GM12878 (cell line): Measurements from ENCODE around the gene IL3. TPM values are rescaled to one million over a fixed set of nuclear protein-coding genes. Genes with fewer than 3 reads are reported as not detected.

Source experiments
- ATAC-seq: fragments of 200-7000 bp; cut with Tn5 transposase; 3 replicates; pipeline ENCODE4 v1.9.1; 2020; ENCODE audit warnings: mild to moderate bottlenecking, moderate library complexity
- BruUV-seq: library from RNA; stranded (reverse); fragments of 400-500 nt; replicated peaks from 2 replicates; lab custom pipeline; 2021; lab: Mats Ljungman, UMichigan
- CTCF ChIA-PET: fragments of 300-600 bp; sonication (Branson Sonifier 250); formaldehyde crosslinking; extraction: SDS; loops from one replicate; lab custom pipeline; 2021; ENCODE audit warnings: inconsistent platforms; lab: Yijun Ruan, JAX
- POLR2A ChIA-PET: fragments of 350-600 bp; formaldehyde crosslinking; extraction: SDS; loops from one replicate; lab custom pipeline; 2021; ENCODE audit warnings: inconsistent platforms; lab: Charles Lee
- RAD21 ChIA-PET: fragments of 300-600 bp; sonication (Branson Sonifier 250); formaldehyde crosslinking; loops from one replicate; lab custom pipeline; 2023; ENCODE audit warnings: antibody characterized with exemption; ENCODE audit not compliant: unreplicated experiment; lab: Charles Lee
- SMC1A ChIA-PET: fragments of 300-600 bp; sonication (Branson Sonifier 250); formaldehyde crosslinking; loops from one replicate; lab custom pipeline; 2023; ENCODE audit not compliant: unreplicated experiment, uncharacterized antibody; lab: Charles Lee
- DNase-seq: peaks from one replicate; pipeline ENCODE4 v3.0.0-alpha.2; 2011; ENCODE audit warnings: low read depth, low spot score
- FAIRE-seq: peaks from 3 replicates; lab custom pipeline; 2011; peaks lifted over from hg19 to GRCh38; lab: Jason Lieb, UNC
- H2AFZ ChIP-seq: 2 replicates; pipeline ENCODE4 v1.6.0; 2011; ENCODE audit warnings: low read depth, low read length, control low read depth; ENCODE audit not compliant: control insufficient read depth
- H3K27ac ChIP-seq: 2 replicates; pipeline ENCODE4 v1.5.1; 2011; ENCODE audit warnings: control low read depth; ENCODE audit not compliant: control insufficient read depth, insufficient read depth
- H3K27me3 ChIP-seq, 2 experiments: replicated peaks in 1 of 2; 2 replicates each; pipeline versions ENCODE4 v1.6.0 to v1.6.1; 2011; ENCODE audit warnings: low read length in 1 of 2; ENCODE audit not compliant: control insufficient read depth in 2 of 2, insufficient read depth in 2 of 2
- H3K36me3 ChIP-seq, 2 experiments: 2 replicates each; pipeline ENCODE4 v1.5.1; 2011; ENCODE audit warnings: low read length in 1 of 2; ENCODE audit not compliant: control insufficient read depth in 2 of 2, insufficient read depth in 2 of 2
- H3K4me1 ChIP-seq: 2 replicates; pipeline ENCODE4 v1.6.1; 2011; ENCODE audit warnings: mild to moderate bottlenecking, low read length, moderate library complexity, mixed read lengths; ENCODE audit not compliant: control insufficient read depth, insufficient read depth
- H3K4me2 ChIP-seq: 2 replicates; pipeline ENCODE4 v1.6.0; 2011; ENCODE audit warnings: control low read depth; ENCODE audit not compliant: control insufficient read depth, insufficient read depth
- H3K4me3 ChIP-seq: fragments of 200-600 bp; sonication (generic); 2 replicates; pipeline ENCODE4 v1.5.1; 2016
- H3K79me2 ChIP-seq: 2 replicates; pipeline ENCODE4 v1.6.0; 2011; ENCODE audit warnings: low read length; ENCODE audit not compliant: control insufficient read depth, insufficient read depth
- H3K9ac ChIP-seq: 2 replicates; pipeline ENCODE4 v1.8.0; 2011; ENCODE audit warnings: low read length, control low read depth, mixed read lengths; ENCODE audit not compliant: control insufficient read depth, insufficient read depth
- H3K9me3 ChIP-seq: replicated peaks from 3 replicates; pipeline ENCODE4 v1.5.1; 2011; ENCODE audit warnings: mild to moderate bottlenecking, low read length; ENCODE audit not compliant: control insufficient read depth, insufficient read depth
- H4K20me1 ChIP-seq: 2 replicates; pipeline ENCODE4 v1.6.0; 2011; ENCODE audit not compliant: control insufficient read depth, insufficient read depth
- ETV6 ChIP-seq, 2 experiments: fragments of 450-650 bp in 1 of 2; IDR thresholded peaks in 1 of 2; conservative IDR thresholded peaks in 1 of 2; 2 replicates each; pipeline ENCODE4 v1.6.1; 2014; ENCODE audit warnings: antibody characterized with exemption in 1 of 2, borderline replicate concordance in 1 of 2, low read depth in 1 of 2, mild to moderate bottlenecking in 1 of 2, moderate library complexity in 1 of 2
- FOXM1 ChIP-seq: IDR thresholded peaks from 2 replicates; pipeline ENCODE4 v1.6.1; 2012; ENCODE audit warnings: low read depth, mild to moderate bottlenecking, inconsistent platforms, low read length, moderate library complexity
- HDAC2 ChIP-seq: fragments of 200-600 bp; sonication (generic); IDR thresholded peaks from 2 replicates; pipeline ENCODE4 v1.6.1; 2017
- IKZF2 ChIP-seq, 2 experiments: fragments of 450-650 bp; IDR thresholded peaks; 2 replicates each; pipeline ENCODE4 v1.6.1; 2017; ENCODE audit warnings: mild to moderate bottlenecking in 2 of 2, moderate library complexity in 2 of 2
- MAX ChIP-seq: IDR thresholded peaks from 2 replicates; pipeline ENCODE4 v1.6.1; 2012; ENCODE audit warnings: low read depth, low read length, improper control_type of control experiment
- SPI1 ChIP-seq: IDR thresholded peaks from 2 replicates; pipeline ENCODE4 v1.6.1; 2011; ENCODE audit warnings: low read depth, mild to moderate bottlenecking, low read length, moderate library complexity, borderline replicate concordance; ENCODE audit not compliant: insufficient read depth
- ZNF274 ChIP-seq: IDR thresholded peaks from one replicate; pipeline ENCODE4 v1.8.0; 2011; ENCODE audit not compliant: insufficient read length, insufficient read depth
- WGBS: methylation state at CpG from one replicate; pipeline ENCODE4 v1.1.6; 2016; ENCODE audit warnings: low lambda C conversion rate; ENCODE audit not compliant: insufficient replicate concordance, insufficient coverage; ENCODE audit errors: missing lambda C conversion rate; 5-methylcytosine and 5-hydroxymethylcytosine counted together
- in situ Hi-C: fragments of 300-500 bp; cut with MboI; formaldehyde crosslinking; loops from 9 replicates; pipeline ENCODE4 v1.14.3; 2018; ENCODE audit warnings: mixed read lengths
- intact Hi-C: fragments of 100-400 bp; cut with micrococcal nuclease; formaldehyde crosslinking; loops from one replicate; pipeline ENCODE4 v1.14.2; 2022; ENCODE audit not compliant: unreplicated experiment
- polyA plus RNA-seq, 11 experiments: library from polyadenylated mRNA; depleted of rRNA in 4 of 11; unstranded in 6 of 11; stranded (reverse) in 5 of 11; fragments of >200 nt; fragmentation: Nextera tagmentation in 4 of 11; fragmentation: Illumina TruSeq in 1 of 11; extraction: Ambion mirVana in 4 of 11; extraction: Trizol in 1 of 11; gene quantifications; 1 replicate in 1 of 11; 2 replicates in 10 of 11; pipeline versions ENCODE4 v1.2.1 to v1.2.3, GENCODE V29; 2011 to 2016; ENCODE audit warnings: inconsistent platforms in 2 of 11, missing spikeins in 2 of 11, low read depth in 1 of 11
- total RNA-seq, 4 experiments: library from RNA; depleted of rRNA in 3 of 4; stranded (reverse); fragments of >200 nt in 3 of 4; fragmentation: Illumina TruSeq in 1 of 4; extraction: Trizol in 1 of 4; gene quantifications; 2 replicates each; pipeline versions ENCODE4 v1.2.1 to v1.2.3, GENCODE V29; 2013 to 2021

The IL3 gene
- total and polyA plus RNA-seq, 10 of the 15 experiments (the other 5 are each of a cell fraction or from before 2014, with no cell fraction given), result not detected

GRCh38 chr5:132086277-132086794 lies 25.9 kb downstream of the IL3 start:
- 60% methylated on average over 2 of the region's 2 CpGs for WGBS
- Histone ChIP-seq H3K4me2 (no peak overlapping the region), H3K36me3 (no peaks in the 10 kb centered on the region), H3K9ac (no peak overlapping the region), H3K27ac (no peak overlapping the region), H3K27me3 (no peaks in the 10 kb centered on the region; a peak in 1 of 4 replicates), H3K9me3 (no peaks in the 10 kb centered on the region; the same call in 2 of the 3 replicates), H2AFZ (no peak overlapping the region), H4K20me1 (no peaks in the 10 kb centered on the region), H3K4me3 (no peak overlapping the region), H3K79me2 (no peaks in the 10 kb centered on the region), H3K4me1 (no peaks in the 10 kb centered on the region)
- FAIRE-seq, result no peak
- in situ Hi-C loops (no loop called here), intact Hi-C loops (no loop called here)
- no peak for TF ChIP-seq SPI1
- TF ChIP-seq MAX, result no peak
- BruUV-seq, result no TSS peak
- POLR2A ChIA-PET, result no interaction called here
- no peak for DNase-seq
- CTCF ChIA-PET, result no interaction called here
- RAD21 ChIA-PET, result no interaction called here
- SMC1A ChIA-PET, result interaction anchor here (0.6 to 2.3 kb wide), 5 partner anchors 8 to 320 kb away, joined by 3 to 6 read pairs (median 3); no protein-coding TSS in a partner anchor
- ATAC-seq, result no peak

- ChIA-PET RAD21 (no interaction called here), SMC1A (interaction anchor here (0.6 to 1.2 kb wide), 2 partner anchors 10 to 319 kb away, joined by 3 read pairs; no protein-coding TSS in a partner anchor)
- 59% methylated on average over 6 of the region's 6 CpGs for WGBS
- Histone ChIP-seq H3K4me1 (no peaks in the 10 kb centered on the region), H3K36me3 (no peaks in the 10 kb centered on the region), H4K20me1 (no peaks in the 10 kb centered on the region), H3K27ac (no peak overlapping the region)
- BruUV-seq, result no TSS peak
- in situ Hi-C loops, result no loop called here
- no peak for ATAC-seq
- no peak for TF ChIP-seq ZNF274
- no peak for TF ChIP-seq ETV6 (conservative IDR thresholded peaks at IDR 0.05 in 1 of 2, IDR thresholded peaks at IDR 0.05 in 1 of 2; ENCODE audit: borderline replicate concordance in 1 of 2, low read depth in 1 of 2)
- TF ChIP-seq IKZF2 (IDR thresholded peaks at IDR 0.05), result no peak
- no peak for TF ChIP-seq FOXM1
- TF ChIP-seq HDAC2, result no peak
- TF ChIP-seq, all 136 proteins: peak for 0
- Histone ChIP-seq H3K4me3 (no peak overlapping the region), H3K4me2 (no peak overlapping the region), H3K79me2 (no peaks in the 10 kb centered on the region), H2AFZ (no peak overlapping the region), H3K27me3 (no peaks in the 10 kb centered on the region; a peak in 1 of 4 replicates), H3K9ac (no peak overlapping the region), H3K9me3 (no peaks in the 10 kb centered on the region; the same call in 2 of the 3 replicates)
- intact Hi-C loops, result no loop called here
- ChIA-PET CTCF (no interaction called here), POLR2A (interaction anchor here (0.6 to 1.5 kb wide), 2 partner anchors 10 to 251 kb away, joined by 3 to 4 read pairs; no protein-coding TSS in a partner anchor)
- DNase-seq (no peak), FAIRE-seq (no peak)
Observed at GRCh38 chr5:132087176-132087575, 26.7 kb downstream of the IL3 start.
